ENCODE results near the gene GSTA3. TPM values are rescaled to one million over a fixed set of nuclear protein-coding genes. Genes with fewer than 3 reads are reported as not detected.

The GSTA3 gene
- total RNA-seq, 4 donors from 2014 or later: not detected

DNA sequence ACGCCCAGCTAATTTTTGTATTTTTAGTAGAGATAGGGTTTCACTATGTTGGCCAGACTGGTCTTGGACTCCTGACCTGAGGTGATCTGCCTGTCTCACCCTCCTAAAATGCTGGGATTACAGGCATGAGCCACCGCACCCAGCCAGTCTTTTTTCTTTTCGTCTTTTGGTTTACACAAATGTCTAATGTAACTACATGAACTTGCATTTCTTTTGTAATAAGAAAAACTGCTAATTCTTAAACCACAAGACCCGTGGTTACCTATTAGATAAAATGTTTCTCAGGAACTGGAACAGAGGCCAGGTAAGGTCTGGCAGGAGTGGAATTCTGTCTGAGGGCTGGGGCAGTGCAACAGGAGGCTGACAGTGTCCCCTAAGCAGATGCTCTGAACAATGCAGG is 32.7 kb upstream of the GSTA3 start:
- Histone ChIP-seq H3K27ac (replicated peaks in 1 of 4) (no peak overlapping the region), H3K27me3 (no peaks in the 10 kb centered on the region), H3K9me3 (no peaks in the 10 kb centered on the region), H3K36me3 (no peaks in the 10 kb centered on the region), H3K4me3 (no peak overlapping the region), H3K4me1 (no peaks in the 10 kb centered on the region)
- intact Hi-C loops (cut with DNase I): no loop called here
- WGBS: 88% methylated on average over 4 of the region's 4 CpGs
- no peak for DNase-seq (ENCODE audit: extremely low spot score)
- TF ChIP-seq POLR2A (IDR thresholded peaks at IDR 0.05; ENCODE audit: low read depth) (no peak), POLR2AphosphoS5 (IDR thresholded peaks at IDR 0.05) (no peak), EP300 (IDR thresholded peaks at IDR 0.05) (no peak)
- TF ChIP-seq, protein P1, sequence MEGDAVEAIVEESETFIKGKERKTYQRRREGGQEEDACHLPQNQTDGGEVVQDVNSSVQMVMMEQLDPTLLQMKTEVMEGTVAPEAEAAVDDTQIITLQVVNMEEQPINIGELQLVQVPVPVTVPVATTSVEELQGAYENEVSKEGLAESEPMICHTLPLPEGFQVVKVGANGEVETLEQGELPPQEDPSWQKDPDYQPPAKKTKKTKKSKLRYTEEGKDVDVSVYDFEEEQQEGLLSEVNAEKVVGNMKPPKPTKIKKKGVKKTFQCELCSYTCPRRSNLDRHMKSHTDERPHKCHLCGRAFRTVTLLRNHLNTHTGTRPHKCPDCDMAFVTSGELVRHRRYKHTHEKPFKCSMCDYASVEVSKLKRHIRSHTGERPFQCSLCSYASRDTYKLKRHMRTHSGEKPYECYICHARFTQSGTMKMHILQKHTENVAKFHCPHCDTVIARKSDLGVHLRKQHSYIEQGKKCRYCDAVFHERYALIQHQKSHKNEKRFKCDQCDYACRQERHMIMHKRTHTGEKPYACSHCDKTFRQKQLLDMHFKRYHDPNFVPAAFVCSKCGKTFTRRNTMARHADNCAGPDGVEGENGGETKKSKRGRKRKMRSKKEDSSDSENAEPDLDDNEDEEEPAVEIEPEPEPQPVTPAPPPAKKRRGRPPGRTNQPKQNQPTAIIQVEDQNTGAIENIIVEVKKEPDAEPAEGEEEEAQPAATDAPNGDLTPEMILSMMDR (IDR thresholded peaks at IDR 0.05): no peak

DNA sequence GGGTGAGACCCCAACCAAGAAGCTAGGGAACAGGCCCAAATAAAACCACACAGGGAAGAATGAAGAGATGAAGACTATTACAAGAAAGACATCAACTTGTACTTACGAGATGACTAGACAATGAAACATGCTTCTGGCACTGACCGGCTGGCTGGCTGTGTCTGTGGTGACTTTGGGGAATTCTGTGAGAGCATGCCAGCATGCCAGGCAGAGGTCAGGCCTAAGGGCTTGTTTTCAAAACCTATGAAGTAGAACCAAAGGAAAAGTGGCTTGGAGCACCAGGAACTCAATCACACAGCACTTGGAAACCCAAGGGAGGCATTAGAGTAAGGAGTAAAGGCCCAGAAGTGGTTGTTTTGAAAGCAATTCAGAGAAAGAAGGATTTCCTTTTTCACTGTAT is 28.4 kb upstream of the GSTA3 start:
- Histone ChIP-seq H3K9me3 (no peaks in the 10 kb centered on the region), H3K27me3 (no peaks in the 10 kb centered on the region), H3K36me3 (no peaks in the 10 kb centered on the region), H3K4me1 (no peaks in the 10 kb centered on the region), H3K27ac (replicated peaks in 1 of 4) (no peak overlapping the region), H3K4me3 (no peak overlapping the region)
- intact Hi-C loops (cut with DNase I): no loop called here
- 78% methylated on average over 2 of the region's 2 CpGs for WGBS
- DNase-seq (ENCODE audit: extremely low spot score): no peak
- no peak for TF ChIP-seq POLR2AphosphoS5 (IDR thresholded peaks at IDR 0.05)
- TF ChIP-seq EP300 (IDR thresholded peaks at IDR 0.05): no peak

DNA sequence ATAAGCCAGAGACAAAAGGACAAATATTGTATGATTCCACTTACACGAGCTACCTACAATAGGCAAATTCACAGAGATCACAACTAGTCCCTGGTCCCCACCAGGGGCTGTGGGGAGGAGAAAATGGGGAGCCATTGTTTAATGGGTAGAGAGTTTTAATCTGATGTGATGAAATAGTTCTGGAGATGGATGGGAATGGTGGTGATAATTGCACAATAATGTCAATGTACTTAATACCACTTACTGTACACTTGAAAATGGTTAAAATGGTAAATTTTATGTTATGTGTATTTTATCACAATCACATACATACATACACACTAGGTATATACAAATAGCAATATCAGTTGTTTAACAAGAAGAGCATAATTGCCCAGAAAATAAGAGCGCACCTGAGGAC is 24.3 kb upstream of the GSTA3 start:
- no peak for TF ChIP-seq POLR2A (IDR thresholded peaks at IDR 0.05; ENCODE audit: low read depth)
- no peak for TF ChIP-seq EP300 (IDR thresholded peaks at IDR 0.05)
- TF ChIP-seq, protein P1 (IDR thresholded peaks at IDR 0.05): no peak
- TF ChIP-seq POLR2AphosphoS5 (IDR thresholded peaks at IDR 0.05): no peak
- H3K9me3 ChIP-seq: no peaks in the 10 kb centered on the region
- intact Hi-C loops (cut with DNase I): no loop called here

DNA sequence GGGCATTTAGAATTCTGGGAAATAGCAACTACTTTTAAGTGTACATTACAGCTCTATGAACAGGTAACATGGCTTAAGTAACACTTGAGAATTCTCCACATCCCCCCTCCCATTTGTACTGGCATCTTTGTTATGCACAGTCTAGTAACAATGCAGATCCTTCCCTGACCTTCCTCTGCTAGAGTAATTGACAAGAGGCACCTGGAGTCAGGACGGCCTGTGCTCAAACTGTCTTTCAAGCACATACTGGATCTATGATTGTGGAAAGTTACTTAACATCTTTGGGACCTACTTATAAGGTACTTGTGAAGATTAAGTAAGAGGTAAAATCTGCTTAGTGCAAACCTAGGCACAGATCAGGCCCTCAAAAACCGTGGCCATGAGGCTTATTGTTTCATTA is 21.9 kb upstream of the GSTA3 start:
- WGBS: 54% methylated on average over 1 of the region's 2 CpGs
- intact Hi-C loops (cut with DNase I): no loop called here
- TF ChIP-seq, protein P1 (IDR thresholded peaks at IDR 0.05): no peak
- TF ChIP-seq POLR2AphosphoS5 (IDR thresholded peaks at IDR 0.05): no peak
- no peak for TF ChIP-seq POLR2A (IDR thresholded peaks at IDR 0.05; ENCODE audit: low read depth)
- TF ChIP-seq EP300 (IDR thresholded peaks at IDR 0.05): no peak
- no peak overlapping the region for H3K27ac ChIP-seq (replicated peaks in 1 of 4)
- DNase-seq (ENCODE audit: extremely low spot score): peak; percentile 77
- no peaks in the 10 kb centered on the region for H3K9me3 ChIP-seq
- H3K4me1 ChIP-seq: no peaks in the 10 kb centered on the region
- no peaks in the 10 kb centered on the region for H3K36me3 ChIP-seq
- H3K27me3 ChIP-seq: no peaks in the 10 kb centered on the region
- H3K4me3 ChIP-seq: no peak overlapping the region

More for the DNA sequence above, 24.3 kb upstream of the GSTA3 start:
- H3K36me3 ChIP-seq: no peaks in the 10 kb centered on the region
- H3K4me1 ChIP-seq: no peaks in the 10 kb centered on the region
- DNase-seq (ENCODE audit: extremely low spot score): peak; percentile 74
- H3K27me3 ChIP-seq: no peaks in the 10 kb centered on the region
- no peak overlapping the region for H3K4me3 ChIP-seq
- no peak overlapping the region for H3K27ac ChIP-seq (replicated peaks in 1 of 4)
- WGBS: 91% methylated on average over 2 of the region's 2 CpGs

DNA sequence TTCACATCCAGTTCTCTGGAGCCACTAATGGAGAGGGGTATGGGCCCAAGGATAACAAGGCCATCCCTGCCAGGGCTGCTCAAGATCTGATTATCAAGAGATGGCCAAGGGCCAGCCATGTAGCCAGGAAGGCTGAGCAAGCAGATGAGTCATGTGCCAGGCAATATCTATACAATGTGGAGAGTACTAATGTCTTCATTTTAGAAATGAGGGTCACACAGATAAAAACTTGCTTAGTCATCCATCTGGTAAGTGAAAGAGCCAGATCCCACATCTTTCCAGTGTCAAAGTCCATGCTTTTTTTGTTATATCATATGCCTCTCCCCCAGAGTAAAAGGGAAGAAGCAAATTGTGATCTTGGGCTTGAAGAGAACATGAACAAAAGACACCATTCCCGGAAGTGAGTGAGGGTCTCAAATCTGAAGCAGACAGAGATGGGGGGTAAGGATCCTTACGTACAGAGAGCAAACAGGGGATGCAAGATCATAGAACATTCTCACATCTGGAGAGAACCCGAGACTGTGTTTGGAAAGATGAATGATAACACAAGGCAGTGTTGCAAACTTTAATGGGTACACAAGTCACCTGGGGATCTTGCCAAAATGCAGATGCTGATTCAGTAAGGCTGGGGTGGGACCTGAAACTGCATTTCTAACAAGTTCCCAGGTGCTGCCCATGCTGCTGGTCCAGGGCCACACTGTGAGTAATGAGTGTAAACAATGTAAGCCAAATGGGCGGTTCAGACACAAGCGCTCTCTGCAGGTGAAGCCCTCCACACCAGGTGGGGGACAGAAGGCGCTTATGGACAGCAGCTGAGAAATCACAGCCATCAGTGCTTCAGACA is 20.0 kb upstream of the GSTA3 start:
- Histone ChIP-seq H3K36me3 (no peaks in the 10 kb centered on the region), H3K27me3 (no peaks in the 10 kb centered on the region), H3K4me3 (no peak overlapping the region), H3K27ac (replicated peaks in 1 of 4) (no peak overlapping the region), H3K4me1 (no peaks in the 10 kb centered on the region), H3K9me3 (no peaks in the 10 kb centered on the region)
- TF ChIP-seq POLR2AphosphoS5 (IDR thresholded peaks at IDR 0.05) (no peak), POLR2A (IDR thresholded peaks at IDR 0.05; ENCODE audit: low read depth) (no peak), EP300 (IDR thresholded peaks at IDR 0.05) (no peak)
- TF ChIP-seq, protein P1 (IDR thresholded peaks at IDR 0.05): no peak
- 92% methylated on average over 6 of the region's 6 CpGs for WGBS
- intact Hi-C loops (cut with DNase I): no loop called here
- peak; percentile 74 for DNase-seq (ENCODE audit: extremely low spot score)

Data from esophagus muscularis mucosa (tissue), 4 donors.